Measurements from ENCODE around the gene LIN9. TPM values are rescaled to one million over a fixed set of nuclear protein-coding genes. Genes with fewer than 3 reads are reported as not detected.
"Not testable (repeated sequence)": the region's sequence is repeated elsewhere in the genome, so short reads cannot be mapped to it uniquely, and the experiment has no call there.

Gene LIN9
- total RNA-seq, 1 donor: 11.4 TPM

DNA sequence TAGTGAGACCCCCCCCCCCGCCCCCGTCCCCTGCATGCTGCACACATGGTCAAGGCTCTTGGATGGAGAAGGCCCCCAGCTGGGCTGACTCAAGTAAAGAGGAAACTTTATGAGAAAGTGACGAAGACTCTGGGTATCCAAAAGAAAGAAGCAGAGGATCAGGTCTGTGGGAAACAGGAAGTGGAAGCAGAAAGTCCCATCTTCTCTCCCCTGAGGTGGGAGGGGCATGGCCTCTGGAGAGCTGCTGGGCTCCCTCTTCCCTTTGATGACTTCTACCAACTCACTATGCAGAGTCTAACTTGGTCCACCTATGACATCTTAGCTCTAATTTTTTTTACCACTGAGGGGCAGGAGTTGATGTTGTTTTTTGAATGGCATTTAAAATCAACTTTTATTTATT, 42.7 kb upstream of the LIN9 start:
- DNase-seq (ENCODE audit: low read depth): no peak
- no peak overlapping the region for H3K4me3 ChIP-seq (ENCODE audit: low read depth, low read length)
- TF ChIP-seq, protein P1, sequence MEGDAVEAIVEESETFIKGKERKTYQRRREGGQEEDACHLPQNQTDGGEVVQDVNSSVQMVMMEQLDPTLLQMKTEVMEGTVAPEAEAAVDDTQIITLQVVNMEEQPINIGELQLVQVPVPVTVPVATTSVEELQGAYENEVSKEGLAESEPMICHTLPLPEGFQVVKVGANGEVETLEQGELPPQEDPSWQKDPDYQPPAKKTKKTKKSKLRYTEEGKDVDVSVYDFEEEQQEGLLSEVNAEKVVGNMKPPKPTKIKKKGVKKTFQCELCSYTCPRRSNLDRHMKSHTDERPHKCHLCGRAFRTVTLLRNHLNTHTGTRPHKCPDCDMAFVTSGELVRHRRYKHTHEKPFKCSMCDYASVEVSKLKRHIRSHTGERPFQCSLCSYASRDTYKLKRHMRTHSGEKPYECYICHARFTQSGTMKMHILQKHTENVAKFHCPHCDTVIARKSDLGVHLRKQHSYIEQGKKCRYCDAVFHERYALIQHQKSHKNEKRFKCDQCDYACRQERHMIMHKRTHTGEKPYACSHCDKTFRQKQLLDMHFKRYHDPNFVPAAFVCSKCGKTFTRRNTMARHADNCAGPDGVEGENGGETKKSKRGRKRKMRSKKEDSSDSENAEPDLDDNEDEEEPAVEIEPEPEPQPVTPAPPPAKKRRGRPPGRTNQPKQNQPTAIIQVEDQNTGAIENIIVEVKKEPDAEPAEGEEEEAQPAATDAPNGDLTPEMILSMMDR (IDR thresholded peaks at IDR 0.05; ENCODE audit: insufficient read depth, low read length): no peak

DNA sequence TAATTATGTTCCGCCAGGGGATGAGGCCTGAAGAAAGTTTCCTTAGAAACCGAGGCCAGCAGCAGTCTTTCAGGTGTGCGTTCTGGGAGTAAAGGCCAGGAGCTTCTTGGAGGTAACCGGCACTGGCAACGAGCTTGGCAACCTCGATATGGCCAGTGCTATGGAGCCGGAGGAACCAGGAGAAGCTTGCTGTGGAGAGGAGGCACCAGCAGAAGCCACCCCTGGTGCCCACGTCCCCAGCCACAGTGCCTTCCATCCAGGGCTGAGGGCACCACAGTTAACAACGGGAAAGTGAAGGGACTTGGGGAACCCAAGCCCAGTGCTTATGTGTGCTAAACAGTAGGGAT, 41.5 kb upstream of the LIN9 start:
- no peak overlapping the region for H3K4me3 ChIP-seq (ENCODE audit: low read depth, low read length)
- TF ChIP-seq, protein P1 (IDR thresholded peaks at IDR 0.05; ENCODE audit: insufficient read depth, low read length): no peak
- DNase-seq (ENCODE audit: low read depth): no peak

DNA sequence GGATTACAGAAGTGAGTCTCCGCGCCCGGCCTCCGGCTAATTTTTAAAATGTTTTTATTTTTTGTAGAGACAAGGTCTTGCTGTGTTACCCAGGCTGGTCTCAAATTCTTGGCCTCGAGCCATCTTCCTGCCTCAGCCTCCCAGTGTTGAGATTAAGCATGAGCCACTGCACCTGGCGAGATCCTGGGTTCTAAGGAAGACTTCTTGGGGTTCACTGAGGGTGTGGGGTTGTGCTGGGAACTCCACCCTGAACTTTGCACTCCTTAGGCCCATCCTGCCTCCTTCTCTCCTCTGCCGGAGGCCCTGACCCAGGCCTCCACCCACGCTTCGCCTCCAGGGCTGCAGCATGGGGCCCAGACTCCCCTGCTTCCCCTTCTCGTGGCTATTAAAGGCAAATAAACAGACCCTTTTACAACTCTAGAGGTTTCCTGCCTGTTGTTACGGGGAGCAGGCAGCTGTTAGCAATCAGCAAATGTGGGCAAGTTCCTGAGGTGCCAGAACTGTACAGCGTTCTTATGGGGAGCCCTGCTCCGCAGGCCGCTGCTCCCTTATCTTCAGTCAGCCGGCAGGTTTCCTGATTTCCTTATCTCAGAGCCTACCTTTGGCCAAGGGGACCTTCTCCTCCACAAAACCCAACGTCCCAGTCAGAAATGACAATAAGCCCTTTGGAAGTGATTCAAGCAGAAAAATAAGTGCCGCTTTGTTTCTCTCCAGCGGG, 41.0 kb upstream of the LIN9 start:
- no peak for DNase-seq (ENCODE audit: low read depth)
- TF ChIP-seq, protein P1 (IDR thresholded peaks at IDR 0.05; ENCODE audit: insufficient read depth, low read length): no peak

DNA sequence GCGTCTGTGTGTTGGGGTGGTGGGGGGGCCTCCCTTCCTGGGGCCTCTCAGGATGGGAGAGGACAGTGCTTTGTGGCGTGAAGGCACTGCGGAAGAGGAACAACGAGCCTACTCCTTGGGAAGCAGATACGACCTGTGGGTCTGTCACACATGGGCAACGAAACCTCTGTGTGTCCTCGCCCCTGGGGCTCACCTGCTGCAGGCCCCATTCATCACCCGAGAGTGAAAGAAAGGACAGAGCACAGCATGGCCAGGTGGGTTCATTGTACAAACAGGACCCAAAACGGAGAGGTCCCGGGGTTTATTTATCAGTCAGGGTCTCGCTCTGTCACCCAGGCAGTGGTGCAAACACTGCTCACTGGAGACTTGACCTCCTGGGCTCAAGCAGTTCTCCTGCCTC, 40.1 kb upstream of the LIN9 start:
- TF ChIP-seq, protein P1 (IDR thresholded peaks at IDR 0.05; ENCODE audit: insufficient read depth, low read length): no peak
- DNase-seq (ENCODE audit: low read depth): no peak
- H3K4me3 ChIP-seq (ENCODE audit: low read depth, low read length): no peak overlapping the region

More for the DNA sequence above, 41.0 kb upstream of the LIN9 start:
- no peak overlapping the region for H3K4me3 ChIP-seq (ENCODE audit: low read depth, low read length)

DNA sequence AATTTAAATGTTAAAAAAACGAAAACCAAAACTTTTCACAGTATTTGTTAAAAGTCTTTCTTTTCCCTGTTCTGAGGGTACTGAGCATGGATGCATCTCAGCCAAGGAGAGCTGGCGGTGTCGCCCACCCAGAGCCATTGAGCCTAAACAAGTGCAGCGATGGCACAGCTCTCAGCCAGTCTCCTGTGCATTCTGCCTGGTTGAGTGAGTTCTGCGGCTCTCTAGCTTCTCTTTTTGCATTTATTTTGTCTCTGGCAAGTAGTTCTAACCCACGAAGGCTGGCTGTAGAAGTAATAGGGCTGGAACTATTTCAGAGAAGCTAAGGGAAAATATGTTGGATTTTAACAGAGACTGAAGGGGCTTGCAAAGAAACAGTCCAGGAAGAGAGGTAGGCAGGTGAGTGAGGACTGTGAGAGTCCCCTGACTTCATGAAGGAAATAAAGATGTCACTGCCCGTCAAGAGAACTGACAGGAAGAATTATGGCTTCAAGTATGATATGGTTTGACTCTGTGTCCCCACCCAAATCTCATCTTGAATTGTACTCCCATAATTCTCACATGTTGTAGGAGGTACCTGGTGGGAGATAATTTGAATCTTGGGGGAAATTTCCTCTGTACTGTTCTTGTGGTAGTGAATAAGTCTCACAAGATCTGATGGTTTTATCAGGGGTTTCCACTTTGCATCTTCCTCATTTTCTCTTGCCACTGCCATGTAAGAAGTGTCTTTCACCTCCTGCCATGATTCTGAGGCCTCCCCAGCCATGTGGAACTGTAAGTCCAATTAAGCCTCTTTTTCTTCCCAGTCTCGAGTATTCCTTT, 35.7 kb upstream of the LIN9 start:
- no peak overlapping the region for H3K4me3 ChIP-seq (ENCODE audit: low read depth, low read length)
- DNase-seq (ENCODE audit: low read depth): no peak
- TF ChIP-seq, protein P1 (IDR thresholded peaks at IDR 0.05; ENCODE audit: insufficient read depth, low read length): no peak

DNA sequence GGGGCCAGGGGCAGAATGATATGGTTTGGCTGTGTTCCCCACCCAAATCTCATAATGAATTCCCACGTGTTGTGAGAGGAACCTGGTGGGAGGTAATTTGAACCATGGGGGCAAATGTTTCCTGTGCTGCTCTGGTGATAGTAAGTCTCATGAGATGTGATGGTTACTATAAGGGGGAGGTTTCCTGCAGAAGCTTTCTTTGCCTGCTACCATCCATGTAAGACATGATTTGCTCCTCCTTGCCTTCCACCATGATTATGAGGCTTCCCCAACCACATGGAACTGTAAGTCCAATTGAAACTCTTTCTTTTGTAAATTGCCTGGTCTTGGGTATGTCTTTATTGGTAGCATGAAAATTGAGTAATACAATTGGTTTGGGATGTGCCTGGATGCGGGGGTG, 33.7 kb upstream of the LIN9 start:
- TF ChIP-seq, protein P1 (IDR thresholded peaks at IDR 0.05; ENCODE audit: insufficient read depth, low read length): no peak
- H3K4me3 ChIP-seq (ENCODE audit: low read depth, low read length): no peak overlapping the region
- DNase-seq (ENCODE audit: low read depth): no peak

DNA sequence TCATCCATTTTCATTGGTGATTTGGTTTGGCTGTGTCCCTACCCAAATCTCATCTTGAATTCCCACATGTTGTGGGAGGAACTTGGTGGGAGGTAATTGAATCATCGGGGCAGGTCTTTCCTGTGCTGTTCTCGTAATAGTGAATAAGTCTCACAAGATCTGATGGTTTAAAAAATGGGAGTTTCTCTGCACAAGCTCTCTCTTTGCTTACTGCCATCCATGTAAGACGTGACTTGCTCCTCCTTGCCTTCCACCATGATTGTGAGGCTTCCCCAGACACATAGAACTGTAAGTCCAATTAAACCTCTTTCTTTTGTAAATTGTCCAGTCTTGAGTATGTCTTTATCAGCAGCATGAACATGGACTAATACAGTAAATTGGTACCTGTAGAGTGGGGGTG, 31.1 kb upstream of the LIN9 start:
- not testable (repeated sequence) for H3K4me3 ChIP-seq (ENCODE audit: low read depth, low read length); DNase-seq (ENCODE audit: low read depth)

Data from fibroblast of the aortic adventitia (primary cell).